ENCODE results near the gene RAD51B. TPM values are rescaled to one million over a fixed set of nuclear protein-coding genes. Genes with fewer than 3 reads are reported as not detected.

The RAD51B gene
- total and polyA plus RNA-seq, 7 donors, result 2.4 to 24.4 (median 7.1) TPM

- H3K27ac ChIP-seq, result no peak overlapping the region
- no peak for TF ChIP-seq POLR2AphosphoS5 (IDR thresholded peaks at IDR 0.05)
- no peak for TF ChIP-seq EP300 (IDR thresholded peaks at IDR 0.05)
- TF ChIP-seq, protein P1, sequence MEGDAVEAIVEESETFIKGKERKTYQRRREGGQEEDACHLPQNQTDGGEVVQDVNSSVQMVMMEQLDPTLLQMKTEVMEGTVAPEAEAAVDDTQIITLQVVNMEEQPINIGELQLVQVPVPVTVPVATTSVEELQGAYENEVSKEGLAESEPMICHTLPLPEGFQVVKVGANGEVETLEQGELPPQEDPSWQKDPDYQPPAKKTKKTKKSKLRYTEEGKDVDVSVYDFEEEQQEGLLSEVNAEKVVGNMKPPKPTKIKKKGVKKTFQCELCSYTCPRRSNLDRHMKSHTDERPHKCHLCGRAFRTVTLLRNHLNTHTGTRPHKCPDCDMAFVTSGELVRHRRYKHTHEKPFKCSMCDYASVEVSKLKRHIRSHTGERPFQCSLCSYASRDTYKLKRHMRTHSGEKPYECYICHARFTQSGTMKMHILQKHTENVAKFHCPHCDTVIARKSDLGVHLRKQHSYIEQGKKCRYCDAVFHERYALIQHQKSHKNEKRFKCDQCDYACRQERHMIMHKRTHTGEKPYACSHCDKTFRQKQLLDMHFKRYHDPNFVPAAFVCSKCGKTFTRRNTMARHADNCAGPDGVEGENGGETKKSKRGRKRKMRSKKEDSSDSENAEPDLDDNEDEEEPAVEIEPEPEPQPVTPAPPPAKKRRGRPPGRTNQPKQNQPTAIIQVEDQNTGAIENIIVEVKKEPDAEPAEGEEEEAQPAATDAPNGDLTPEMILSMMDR (IDR thresholded peaks at IDR 0.05), result no peak
- TF ChIP-seq POLR2A (IDR thresholded peaks at IDR 0.05), result no peak
- no peak for DNase-seq
- no peaks in the 10 kb centered on the region for H3K4me1 ChIP-seq
- 72 to 95% methylated on average over 4 of the region's 4 CpGs for WGBS, 2 donors
- H3K27me3 ChIP-seq, result no peaks in the 10 kb centered on the region
- H3K36me3 ChIP-seq, result no peaks in the 10 kb centered on the region
- intact Hi-C loops (cut with DNase I), result no loop called here
- peaks cover 3 to 5% (median 4%) of the 10 kb centered on the region in 4 donors for H3K9me3 ChIP-seq
- H3K4me3 ChIP-seq, result no peak overlapping the region
Measured at GRCh38 chr14:67927244-67927643, 107.7 kb downstream of the RAD51B start.

- DNase-seq, result no peak
- H3K9me3 ChIP-seq, result peaks cover 3 to 5% (median 4%) of the 10 kb centered on the region in 4 donors
- no peaks in the 10 kb centered on the region for H3K36me3 ChIP-seq
- H3K4me1 ChIP-seq, result no peaks in the 10 kb centered on the region
- no peak for TF ChIP-seq POLR2AphosphoS5 (IDR thresholded peaks at IDR 0.05)
- TF ChIP-seq EP300 (IDR thresholded peaks at IDR 0.05), result no peak
- TF ChIP-seq, protein P1 (IDR thresholded peaks at IDR 0.05), result no peak
- no peak for TF ChIP-seq POLR2A (IDR thresholded peaks at IDR 0.05)
- H3K27me3 ChIP-seq, result no peaks in the 10 kb centered on the region
- intact Hi-C loops (cut with DNase I), result no loop called here
- H3K4me3 ChIP-seq, result no peak overlapping the region
- no peak overlapping the region for H3K27ac ChIP-seq
- 95 to 97% methylated on average over 11 of the region's 11 CpGs for WGBS, 2 donors
Measured at GRCh38 chr14:67928375-67928774, 108.8 kb downstream of the RAD51B start.

- Histone ChIP-seq H3K27me3 (no peaks in the 10 kb centered on the region), H3K36me3 (no peaks in the 10 kb centered on the region), H3K9me3 (peaks cover 0 to 5% (median 3%) of the 10 kb centered on the region in 4 donors), H3K4me1 (peaks cover 0 to 24% (median 15%) of the 10 kb centered on the region in 4 donors), H3K4me3 (no peak overlapping the region), H3K27ac (no peak overlapping the region)
- intact Hi-C loops (cut with DNase I), result loop anchor here (5.0 kb wide), 2 partner anchors 95 to 910 kb away; no protein-coding TSS in a partner anchor
- TF ChIP-seq EP300 (IDR thresholded peaks at IDR 0.05), result no peak
- TF ChIP-seq, protein P1 (IDR thresholded peaks at IDR 0.05), result no peak
- TF ChIP-seq POLR2A (IDR thresholded peaks at IDR 0.05), result no peak
- TF ChIP-seq POLR2AphosphoS5 (IDR thresholded peaks at IDR 0.05), result no peak
- 90 to 92% methylated on average over 4 of the region's 4 CpGs for WGBS, 2 donors
- no peak for DNase-seq
Measured at GRCh38 chr14:67932708-67933246, 113.2 kb downstream of the RAD51B start.

DNA sequence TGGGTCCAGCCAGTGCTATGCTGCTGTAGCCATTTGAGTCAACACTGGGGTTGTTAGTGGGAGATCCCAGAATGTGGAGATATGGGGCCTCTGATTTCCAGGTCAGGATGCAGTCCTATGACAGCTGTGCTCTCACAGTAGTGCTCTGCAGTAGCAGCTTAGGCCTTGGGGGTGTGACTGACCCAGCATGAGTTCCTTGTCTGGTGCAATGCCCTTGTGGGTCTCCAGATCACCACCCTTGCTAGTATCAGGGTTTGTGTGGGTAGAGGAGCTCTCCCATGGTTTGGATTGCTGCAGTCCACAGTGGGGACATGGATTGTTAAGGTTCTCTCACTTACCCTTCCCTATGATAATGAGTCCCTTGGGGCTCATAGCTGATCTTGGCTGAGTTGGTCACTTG is 113.7 kb downstream of the RAD51B start:
- peak overlapping the region in 1 of 4 donors; percentile 79 for H3K27ac ChIP-seq
- H3K9me3 ChIP-seq, result peaks cover 0 to 5% (median 3%) of the 10 kb centered on the region in 4 donors
- DNase-seq, result no peak
- no peak overlapping the region for H3K4me3 ChIP-seq
- peaks cover 0 to 29% (median 17%) of the 10 kb centered on the region in 4 donors for H3K4me1 ChIP-seq
- no peaks in the 10 kb centered on the region for H3K27me3 ChIP-seq
- TF ChIP-seq POLR2A (IDR thresholded peaks at IDR 0.05) (no peak), POLR2AphosphoS5 (IDR thresholded peaks at IDR 0.05) (no peak), EP300 (IDR thresholded peaks at IDR 0.05) (no peak)
- TF ChIP-seq, protein P1 (IDR thresholded peaks at IDR 0.05), result no peak
- intact Hi-C loops (cut with DNase I), result loop anchor here (5.0 kb wide), 2 partner anchors 96 to 909 kb away; no protein-coding TSS in a partner anchor
- no peaks in the 10 kb centered on the region for H3K36me3 ChIP-seq
